GM18951 (cell line): ENCODE results near the gene PCCA.
"Not testable (repeated sequence)": the region's sequence is repeated elsewhere in the genome, so short reads cannot be mapped to it uniquely, and the experiment has no call there.

Experiments used
- POLR2A ChIP-seq: IDR thresholded peaks from 4 replicates; pipeline ENCODE4 v1.6.1; 2011; ENCODE audit warnings: mild to moderate bottlenecking; ENCODE audit not compliant: insufficient read length, insufficient read depth; ENCODE audit errors: extremely low read depth
- in situ Hi-C: fragments of 300-500 bp; cut with MboI; formaldehyde crosslinking; loops from one replicate; pipeline ENCODE4 v1.12.0; 2022; ENCODE audit warnings: low sequenced_read_pairs, mixed read lengths, inconsistent platforms; ENCODE audit not compliant: unreplicated experiment

Gene PCCA

GRCh38 chr13:100088644-100089464 is at the start of gene PCCA:
Gene PCCA, plus strand, starts transcription at chr13:100089093. Its CDS starts 28 bp downstream, at chr13:100089121.
- in situ Hi-C loops = no loop called here
- peak; percentile 79 for TF ChIP-seq POLR2A

GRCh38 chr13:100039740-100040139 is 49.2 kb upstream of the PCCA start:
- in situ Hi-C loops = no loop called here
- TF ChIP-seq POLR2A = no peak

GRCh38 chr13:100040196-100040595 is 48.7 kb upstream of the PCCA start:
- in situ Hi-C loops = no loop called here
- TF ChIP-seq POLR2A = no peak

GRCh38 chr13:100044936-100045335 is 44.0 kb upstream of the PCCA start:
- TF ChIP-seq POLR2A = no peak
- in situ Hi-C loops = no loop called here

- in situ Hi-C loops = no loop called here
- no peak for TF ChIP-seq POLR2A
Observed at GRCh38 chr13:100045355-100045754, 43.5 kb upstream of the PCCA start.

GRCh38 chr13:100051070-100051469 is 37.8 kb upstream of the PCCA start:
- no peak for TF ChIP-seq POLR2A
- in situ Hi-C loops = no loop called here

- in situ Hi-C loops = no loop called here
- TF ChIP-seq POLR2A = no peak
Observed at GRCh38 chr13:100059827-100060226, 29.1 kb upstream of the PCCA start.

- in situ Hi-C loops = no loop called here
- TF ChIP-seq POLR2A = no peak
Observed at GRCh38 chr13:100063333-100063732, 25.6 kb upstream of the PCCA start.

- no peak for TF ChIP-seq POLR2A
- in situ Hi-C loops = no loop called here
Observed at GRCh38 chr13:100063906-100064305, 25.0 kb upstream of the PCCA start.

GRCh38 chr13:100068133-100068931 is 20.6 kb upstream of the PCCA start:
- in situ Hi-C loops = no loop called here
- no peak for TF ChIP-seq POLR2A

GRCh38 chr13:100069278-100069677 is 19.6 kb upstream of the PCCA start:
- in situ Hi-C loops = no loop called here
- no peak for TF ChIP-seq POLR2A

- TF ChIP-seq POLR2A = no peak
- in situ Hi-C loops = no loop called here
Observed at GRCh38 chr13:100075700-100076587, 12.9 kb upstream of the PCCA start.

GRCh38 chr13:100079003-100079402 is 9.9 kb upstream of the PCCA start:
- in situ Hi-C loops = not testable (repeated sequence)

GRCh38 chr13:100083401-100083800 is 5.5 kb upstream of the PCCA start:
- in situ Hi-C loops = not testable (repeated sequence)
